ENCODE results near the gene LRP10. TPM values are rescaled to one million over a fixed set of nuclear protein-coding genes. Genes with fewer than 3 reads are reported as not detected.

LRP10 gene
- total RNA-seq, 2 donors from 2014 or later, result 66.5 to 78.4 TPM

DNA sequence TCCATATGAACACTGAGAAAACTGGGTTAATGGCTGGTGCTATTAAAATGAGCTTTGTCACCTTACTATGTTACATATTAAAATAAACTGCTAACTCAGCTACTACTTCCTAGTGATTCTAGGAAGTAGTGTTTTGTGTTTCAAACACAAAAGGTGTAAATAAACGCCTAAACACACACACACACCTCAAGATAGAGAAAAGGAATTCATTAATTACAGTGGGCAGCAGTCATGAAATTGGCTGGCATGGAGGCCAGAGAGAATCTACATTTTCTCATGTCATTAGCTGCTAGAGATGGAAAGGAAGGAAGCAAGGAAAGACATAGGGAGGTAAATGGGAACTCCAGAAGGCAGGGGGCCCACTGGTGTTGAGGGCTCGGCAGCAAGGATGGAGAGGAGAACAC, 58.4 kb downstream of the LRP10 start:
- DNase-seq (no peak), ATAC-seq (replicated peaks in 1 of 2) (no peak)
- Mint-ChIP-seq H3K36me3 (ENCODE audit: insufficient read depth in 2 of 2) (peaks cover 2 to 11% of the 10 kb centered on the region in 2 donors), H3K27me3 (ENCODE audit: low read depth) (no peaks in the 10 kb centered on the region), H3K4me1 (ENCODE audit: low read depth) (peaks cover 22% of the 10 kb centered on the region), H3K4me3 (no peak overlapping the region), H3K27ac (no peak overlapping the region), H3K9me3 (no peaks in the 10 kb centered on the region)

Other genes starting within 250 kb of the LRP10 start
- not detected for gene OR6J1, start 227.4 kb upstream of the LRP10 start, total RNA-seq
- gene OXA1L, start 105.1 kb upstream of the LRP10 start, total RNA-seq, result 100 to 1,000 TPM; 135 to 136 TPM
- gene SLC7A7, start 56.3 kb upstream of the LRP10 start, total RNA-seq, result 1 to 10 TPM in 1 of 2 donors, under 1 TPM in 1; 0.21 to 1.5 TPM
- 10 to 100 TPM; 76.9 to 80.4 TPM for gene MRPL52, start 41.9 kb upstream of the LRP10 start, total RNA-seq
- gene MMP14, start 35.2 kb upstream of the LRP10 start, total RNA-seq, result 1 to 10 TPM; 1.4 to 6.8 TPM
- 1 to 10 TPM; 4.6 to 4.7 TPM for gene REM2, start 11.5 kb downstream of the LRP10 start, total RNA-seq
- 10 to 100 TPM; 69.5 to 77.5 TPM for gene RBM23, start 47.4 kb downstream of the LRP10 start, total RNA-seq
- 10 to 100 TPM; 55.0 to 79.2 TPM for gene PRMT5, start 57.6 kb downstream of the LRP10 start, total RNA-seq
- gene HAUS4, start 85.3 kb downstream of the LRP10 start, total RNA-seq, result 10 to 100 TPM; 82.0 to 90.9 TPM
- gene AJUBA, start 110.8 kb downstream of the LRP10 start, total RNA-seq, result 1 to 10 TPM; 1.7 to 2.2 TPM
- gene C14orf93, start 138.4 kb downstream of the LRP10 start, total RNA-seq, result 10 to 100 TPM; 13.5 to 15.2 TPM
- 10 to 100 TPM; 82.8 to 88.9 TPM for gene PSMB5, start 163.2 kb downstream of the LRP10 start, total RNA-seq
- gene PSMB11, start 170.5 kb downstream of the LRP10 start, total RNA-seq, result not detected
- gene CDH24, start 185.8 kb downstream of the LRP10 start, total RNA-seq, result 1 to 10 TPM in 1 of 2 donors, under 1 TPM in 1; 0.82 to 1.5 TPM
- gene ACIN1, start 223.4 kb downstream of the LRP10 start, total RNA-seq, result 100 to 1,000 TPM; 162 to 188 TPM
- 10 to 100 TPM; 31.3 to 38.5 TPM for gene C14orf119, start 223.8 kb downstream of the LRP10 start, total RNA-seq
- gene CIROP, start 233.2 kb downstream of the LRP10 start, total RNA-seq, result not detected
- under 1 TPM; 0.21 to 0.36 TPM for gene CEBPE, start 247.5 kb downstream of the LRP10 start, total RNA-seq